GM21515 (cell line): ENCODE data around the gene EEF1G.
"Not testable (repeated sequence)": the region's sequence is repeated elsewhere in the genome, so short reads cannot be mapped to it uniquely, and the experiment has no call there.

Experiments
- ATAC-seq: cut with Tn5 transposase; IDR thresholded peaks from one replicate; pipeline ENCODE4 v1.9.1; 2021; ENCODE audit not compliant: unreplicated experiment

Gene EEF1G

GRCh38 chr11:62578541-62578940, 4.8 kb upstream of the EEF1G start:
- no peak for ATAC-seq

GRCh38 chr11:62577046-62577714, 3.5 kb upstream of the EEF1G start:
- no peak for ATAC-seq

GRCh38 chr11:62575837-62576236, 2.1 kb upstream of the EEF1G start:
- no peak for ATAC-seq

- no peak for ATAC-seq
Observed at GRCh38 chr11:62575156-62575555, 1.5 kb upstream of the EEF1G start.

- ATAC-seq = peak; percentile 16
Observed at GRCh38 chr11:62574363-62575071, 826 bp upstream of the EEF1G start.

- no peak for ATAC-seq
Observed at GRCh38 chr11:62573006-62573591, 592 bp downstream of the EEF1G start.

- no peak for ATAC-seq
Observed at GRCh38 chr11:62572431-62572830, 1.3 kb downstream of the EEF1G start.

- not testable (repeated sequence) for ATAC-seq
Observed at GRCh38 chr11:62571493-62571892, 2.2 kb downstream of the EEF1G start.

- not testable (repeated sequence) for ATAC-seq
Observed at GRCh38 chr11:62570903-62571302, 2.8 kb downstream of the EEF1G start.

GRCh38 chr11:62569611-62570010, 4.1 kb downstream of the EEF1G start:
- ATAC-seq = no peak

- no peak for ATAC-seq
Observed at GRCh38 chr11:62567018-62567633, 6.6 kb downstream of the EEF1G start.

- no peak for ATAC-seq
Observed at GRCh38 chr11:62566247-62566646, 7.4 kb downstream of the EEF1G start.

- ATAC-seq = no peak
Observed at GRCh38 chr11:62565100-62565802, 8.4 kb downstream of the EEF1G start.

GRCh38 chr11:62561677-62562230, 11.9 kb downstream of the EEF1G start:
- ATAC-seq = not testable (repeated sequence)

GRCh38 chr11:62560566-62561103, 13.1 kb downstream of the EEF1G start:
- no peak for ATAC-seq

- ATAC-seq = not testable (repeated sequence)
Observed at GRCh38 chr11:62559626-62560025, 14.1 kb downstream of the EEF1G start.

GRCh38 chr11:62559204-62559603, 14.5 kb downstream of the EEF1G start:
- ATAC-seq = no peak

- ATAC-seq = no peak
Observed at GRCh38 chr11:62558669-62559068, 15.0 kb downstream of the EEF1G start.

GRCh38 chr11:62556875-62557631, 16.6 kb downstream of the EEF1G start:
- peak; percentile 28 for ATAC-seq
